Thyroid gland (tissue), 4 donors: ENCODE measurements around the gene CBLN1. TPM values are rescaled to one million over a fixed set of nuclear protein-coding genes. Genes with fewer than 3 reads are reported as not detected.

Experiments
- DNase-seq, 2 donors: peaks; one replicate each; pipeline ENCODE4 v3.0.0-alpha.2; 2019
- H3K27ac ChIP-seq, 3 donors: fragments of 200-600 bp; sonication (generic); 1 replicate in 2 of 3; 2 replicates in 1 of 3; pipeline ENCODE4 v1.5.1; 2016 to 2019; ENCODE audit warnings: mild to moderate bottlenecking in 1 of 3, moderate library complexity in 1 of 3
- H3K27me3 ChIP-seq: fragments of 200-600 bp; sonication (generic); one replicate; pipeline ENCODE4 v1.5.1; 2019
- H3K36me3 ChIP-seq, 2 donors: fragments of 200-600 bp; sonication (generic); one replicate each; pipeline ENCODE4 v1.5.1; 2016 to 2019
- H3K4me1 ChIP-seq, 2 donors: fragments of 200-600 bp; sonication (generic); one replicate each; pipeline ENCODE4 v1.5.1; 2017 to 2019
- H3K4me3 ChIP-seq, 3 donors: fragments of 200-600 bp; sonication (generic); replicated peaks in 1 of 3; 1 replicate in 2 of 3; 2 replicates in 1 of 3; pipeline ENCODE4 v1.5.1; 2016; ENCODE audit warnings: mild to moderate bottlenecking in 1 of 3
- H3K9me3 ChIP-seq: fragments of 200-600 bp; sonication (generic); one replicate; pipeline ENCODE4 v1.5.1; 2017
- POLR2A ChIP-seq, 2 donors: fragments of 450-650 bp; IDR thresholded peaks; one replicate each; pipeline ENCODE4 v1.6.1; 2017; ENCODE audit warnings: antibody characterized with exemption in 2 of 2, mild to moderate bottlenecking in 2 of 2, moderate library complexity in 1 of 2
- WGBS, 2 donors: methylation state at CpG; one replicate each; pipeline ENCODE4 v1.1.5; 2017; 5-methylcytosine and 5-hydroxymethylcytosine counted together
- intact Hi-C: fragments of 100-400 bp; cut with DNase I; formaldehyde crosslinking; loops from one replicate; pipeline ENCODE4 v1.15.1; 2023
- total RNA-seq, 4 donors: library from RNA; depleted of rRNA; stranded (reverse); fragments of >200 nt; gene quantifications; one replicate each; pipeline ENCODE4 v1.2.3, GENCODE V29; 2016
- TF ChIP-seq, protein P1 (sequence below), 6 experiments: fragments of 200-600 bp in 3 of 6; fragments of 450-650 bp in 3 of 6; sonication (generic) in 3 of 6; IDR thresholded peaks; one replicate each; pipeline ENCODE4 v1.5.1; 2016 to 2019; ENCODE audit warnings: antibody characterized with exemption in 6 of 6, mild to moderate bottlenecking in 2 of 6, inconsistent platforms in 1 of 6, moderate library complexity in 1 of 6

CBLN1 gene
- total RNA-seq, result 1 to 10 TPM in 1 of 4 donors, not detected in 3; 1.0 TPM

GRCh38 chr16:49281480-49281842 lies at the start of gene CBLN1:
Gene CBLN1 (minus strand): TSS chr16:49281838. CDS start chr16:49281465, 373 bp downstream.
- H3K27me3 ChIP-seq, result peaks cover 38% of the 10 kb centered on the region
- peak within 1 kb of the TSS in 1 of 3 donors; percentile 38 for H3K4me3 ChIP-seq
- no peak for DNase-seq
- H3K4me1 ChIP-seq, result peaks cover 13 to 52% of the 10 kb centered on the region in 2 donors
- TF ChIP-seq POLR2A (IDR thresholded peaks at IDR 0.05), result no peak
- TF ChIP-seq, protein P1, sequence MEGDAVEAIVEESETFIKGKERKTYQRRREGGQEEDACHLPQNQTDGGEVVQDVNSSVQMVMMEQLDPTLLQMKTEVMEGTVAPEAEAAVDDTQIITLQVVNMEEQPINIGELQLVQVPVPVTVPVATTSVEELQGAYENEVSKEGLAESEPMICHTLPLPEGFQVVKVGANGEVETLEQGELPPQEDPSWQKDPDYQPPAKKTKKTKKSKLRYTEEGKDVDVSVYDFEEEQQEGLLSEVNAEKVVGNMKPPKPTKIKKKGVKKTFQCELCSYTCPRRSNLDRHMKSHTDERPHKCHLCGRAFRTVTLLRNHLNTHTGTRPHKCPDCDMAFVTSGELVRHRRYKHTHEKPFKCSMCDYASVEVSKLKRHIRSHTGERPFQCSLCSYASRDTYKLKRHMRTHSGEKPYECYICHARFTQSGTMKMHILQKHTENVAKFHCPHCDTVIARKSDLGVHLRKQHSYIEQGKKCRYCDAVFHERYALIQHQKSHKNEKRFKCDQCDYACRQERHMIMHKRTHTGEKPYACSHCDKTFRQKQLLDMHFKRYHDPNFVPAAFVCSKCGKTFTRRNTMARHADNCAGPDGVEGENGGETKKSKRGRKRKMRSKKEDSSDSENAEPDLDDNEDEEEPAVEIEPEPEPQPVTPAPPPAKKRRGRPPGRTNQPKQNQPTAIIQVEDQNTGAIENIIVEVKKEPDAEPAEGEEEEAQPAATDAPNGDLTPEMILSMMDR (IDR thresholded peaks at IDR 0.05), result no peak
- H3K9me3 ChIP-seq, result no peaks in the 10 kb centered on the region
- 0 to 5% methylated on average over 3 to 19 of the region's 45 CpGs for WGBS, 2 donors
- no peaks in the 10 kb centered on the region for H3K36me3 ChIP-seq
- no peak within 1 kb of the TSS for H3K27ac ChIP-seq
- intact Hi-C loops, result no loop called here

GRCh38 chr16:49330562-49331201 lies 49.0 kb upstream of the CBLN1 start:
- Histone ChIP-seq H3K4me1 (peaks cover 21 to 26% of the 10 kb centered on the region in 2 donors), H3K27ac (no peak overlapping the region), H3K27me3 (no peaks in the 10 kb centered on the region), H3K9me3 (no peaks in the 10 kb centered on the region), H3K36me3 (no peaks in the 10 kb centered on the region), H3K4me3 (no peak overlapping the region)
- no peak for TF ChIP-seq POLR2A (IDR thresholded peaks at IDR 0.05)
- TF ChIP-seq, protein P1 (IDR thresholded peaks at IDR 0.05), result no peak
- WGBS, 2 donors, result 74 to 80% methylated on average over 9 of the region's 9 CpGs
- intact Hi-C loops, result no loop called here
- no peak for DNase-seq

DNA sequence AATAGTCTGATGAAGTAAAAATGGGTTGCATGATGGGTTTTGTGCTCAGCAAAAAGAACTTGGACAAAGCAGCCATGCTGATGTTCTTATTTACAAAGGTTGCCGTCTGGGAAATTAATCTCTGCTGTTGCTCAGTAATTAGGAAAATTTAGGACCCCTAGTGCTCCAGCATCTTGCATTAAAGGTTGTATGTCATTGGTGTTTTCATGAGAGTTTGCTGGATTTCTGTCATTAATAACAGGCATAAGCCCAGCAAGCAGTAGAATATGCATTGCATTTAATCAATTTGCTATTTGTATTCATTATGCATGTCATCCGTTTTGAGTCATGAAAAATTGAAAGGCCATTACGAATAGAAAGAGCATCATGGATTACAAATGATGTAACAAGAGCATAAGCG lies 46.7 kb upstream of the CBLN1 start:
- H3K4me1 ChIP-seq, result peaks cover 19 to 24% of the 10 kb centered on the region in 2 donors
- intact Hi-C loops, result no loop called here
- H3K27ac ChIP-seq, result no peak overlapping the region
- no peaks in the 10 kb centered on the region for H3K36me3 ChIP-seq
- no peak for DNase-seq
- H3K27me3 ChIP-seq, result no peaks in the 10 kb centered on the region
- no peak for TF ChIP-seq POLR2A (IDR thresholded peaks at IDR 0.05)
- TF ChIP-seq, protein P1 (IDR thresholded peaks at IDR 0.05), result no peak
- H3K4me3 ChIP-seq, result no peak overlapping the region
- no peaks in the 10 kb centered on the region for H3K9me3 ChIP-seq
- 81 to 87% methylated on average over 4 of the region's 4 CpGs for WGBS, 2 donors

DNA sequence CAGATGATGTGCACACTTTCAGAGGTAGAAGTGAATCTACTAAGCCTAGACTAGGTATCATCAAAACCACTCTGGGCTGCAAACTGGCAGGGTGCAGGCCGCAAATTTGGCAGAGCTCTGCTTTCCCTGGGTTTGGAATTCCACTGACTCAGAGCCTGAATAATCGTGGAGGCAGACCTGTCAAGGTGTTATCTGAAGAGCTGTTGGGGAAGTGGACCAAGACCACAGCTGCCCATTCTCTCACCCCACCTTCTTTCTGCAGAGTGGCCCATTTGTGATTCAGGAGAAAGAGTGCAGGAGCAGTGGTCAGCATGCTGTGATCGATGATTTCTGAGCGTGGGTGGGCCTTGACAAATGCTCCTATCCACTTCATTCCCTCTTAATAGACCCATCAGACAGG lies 45.8 kb upstream of the CBLN1 start:
- Histone ChIP-seq H3K27ac (no peak overlapping the region), H3K36me3 (no peaks in the 10 kb centered on the region), H3K27me3 (no peaks in the 10 kb centered on the region), H3K9me3 (no peaks in the 10 kb centered on the region), H3K4me3 (no peak overlapping the region), H3K4me1 (peaks cover 13 to 16% of the 10 kb centered on the region in 2 donors)
- WGBS, 2 donors, result 86 to 88% methylated on average over 3 to 4 of the region's 4 CpGs
- TF ChIP-seq, protein P1 (IDR thresholded peaks at IDR 0.05), result no peak
- TF ChIP-seq POLR2A (IDR thresholded peaks at IDR 0.05), result no peak
- intact Hi-C loops, result no loop called here
- DNase-seq, result no peak

DNA sequence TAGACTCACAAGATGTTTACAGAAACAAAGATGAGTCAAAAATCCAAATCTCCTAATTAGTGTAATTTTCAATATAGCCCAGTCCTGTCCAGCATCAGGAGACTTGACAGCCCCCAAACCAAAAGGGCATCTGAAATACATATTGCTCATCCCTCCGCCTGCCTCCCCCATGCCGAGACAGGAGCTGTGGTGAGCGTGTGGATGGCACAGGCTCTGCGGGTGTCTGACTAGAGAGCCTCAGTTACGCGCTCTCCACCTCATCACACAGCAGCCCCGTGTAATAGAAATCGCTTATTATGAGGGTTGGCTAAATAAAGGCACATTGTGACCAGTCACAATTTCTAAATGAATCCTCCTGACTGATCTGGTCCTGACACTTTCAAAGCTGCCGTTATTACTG lies 43.1 kb upstream of the CBLN1 start:
- Histone ChIP-seq H3K4me3 (no peak overlapping the region), H3K9me3 (no peaks in the 10 kb centered on the region), H3K27me3 (no peaks in the 10 kb centered on the region), H3K27ac (no peak overlapping the region), H3K4me1 (peaks cover 3 to 6% of the 10 kb centered on the region in 2 donors), H3K36me3 (no peaks in the 10 kb centered on the region)
- DNase-seq, result no peak
- intact Hi-C loops, result no loop called here
- TF ChIP-seq POLR2A (IDR thresholded peaks at IDR 0.05), result no peak
- TF ChIP-seq, protein P1 (IDR thresholded peaks at IDR 0.05), result no peak
- 89 to 95% methylated on average over 9 of the region's 9 CpGs for WGBS, 2 donors
